Measurements from ENCODE around the gene ARL14EPL. TPM values are rescaled to one million over a fixed set of nuclear protein-coding genes. Genes with fewer than 3 reads are reported as not detected.
"Not testable (repeated sequence)": the region's sequence is repeated elsewhere in the genome, so short reads cannot be mapped to it uniquely, and the experiment has no call there.

Gene ARL14EPL
- total RNA-seq, 1 donor from 2014 or later, result not detected

- intact Hi-C loops (cut with micrococcal nuclease), result no loop called here
These were observed 14.0 kb downstream of the ARL14EPL start for GRCh38 chr5:116046261-116046660.

- intact Hi-C loops (cut with micrococcal nuclease), result no loop called here
These were observed 14.6 kb downstream of the ARL14EPL start for GRCh38 chr5:116046823-116047222.

- intact Hi-C loops (cut with micrococcal nuclease), result no loop called here
These were observed 26.2 kb downstream of the ARL14EPL start for GRCh38 chr5:116058346-116058936.

GRCh38 chr5:116062352-116062751 is 30.1 kb downstream of the ARL14EPL start:
- intact Hi-C loops (cut with micrococcal nuclease), result no loop called here

- intact Hi-C loops (cut with micrococcal nuclease), result no loop called here
These were observed 31.7 kb downstream of the ARL14EPL start for GRCh38 chr5:116063950-116064349.

GRCh38 chr5:116068028-116068632 is 35.9 kb downstream of the ARL14EPL start:
- intact Hi-C loops (cut with micrococcal nuclease), result loop anchor here (1.0 to 5.0 kb wide), 8 partner anchors 17 to 759 kb away; partner anchors contain the start of genes COMMD10 and TMED7

- intact Hi-C loops (cut with micrococcal nuclease), result loop anchor here (1.0 kb wide), 1 partner anchor 10 kb away; no protein-coding TSS in a partner anchor
These were observed 38.9 kb downstream of the ARL14EPL start for GRCh38 chr5:116071211-116071610.

- intact Hi-C loops (cut with micrococcal nuclease), result no loop called here
These were observed 43.0 kb downstream of the ARL14EPL start for GRCh38 chr5:116075191-116075831.

GRCh38 chr5:116076496-116076895 is 44.2 kb downstream of the ARL14EPL start:
- intact Hi-C loops (cut with micrococcal nuclease), result no loop called here

- intact Hi-C loops (cut with micrococcal nuclease), result no loop called here
These were observed 45.9 kb downstream of the ARL14EPL start for GRCh38 chr5:116078199-116078598.

- intact Hi-C loops (cut with micrococcal nuclease), result loop anchor here (2.0 kb wide), 1 partner anchor 821 kb away; the partner anchor contains the start of gene PGGT1B
These were observed 52.0 kb downstream of the ARL14EPL start for GRCh38 chr5:116084287-116084691.

GRCh38 chr5:116084871-116085715 is 52.8 kb downstream of the ARL14EPL start, which contains the start of gene COMMD10:
Gene COMMD10, plus strand, starts transcription at chr5:116085025.
- intact Hi-C loops (cut with micrococcal nuclease), result loop anchor here (1.0 to 5.0 kb wide), 6 partner anchors 17 to 913 kb away; partner anchors contain the start of genes AP3S1, ATG12, FEM1C and PGGT1B

GRCh38 chr5:116086309-116086708 is 54.0 kb downstream of the ARL14EPL start:
- intact Hi-C loops (cut with micrococcal nuclease), result loop anchor here (5.0 kb wide), 1 partner anchor 914 kb away; no protein-coding TSS in a partner anchor

GRCh38 chr5:116088062-116088461 is 55.8 kb downstream of the ARL14EPL start:
- intact Hi-C loops (cut with micrococcal nuclease), result loop anchor here (5.0 kb wide), 1 partner anchor 916 kb away; no protein-coding TSS in a partner anchor

- intact Hi-C loops (cut with micrococcal nuclease), result no loop called here
These were observed 58.0 kb downstream of the ARL14EPL start for GRCh38 chr5:116090302-116090701.

GRCh38 chr5:116091416-116091815 is 59.1 kb downstream of the ARL14EPL start:
- intact Hi-C loops (cut with micrococcal nuclease), result no loop called here

GRCh38 chr5:116097301-116097700 is 65.0 kb downstream of the ARL14EPL start:
- intact Hi-C loops (cut with micrococcal nuclease), result no loop called here

GRCh38 chr5:116098998-116099397 is 66.7 kb downstream of the ARL14EPL start:
- intact Hi-C loops (cut with micrococcal nuclease), result no loop called here

GRCh38 chr5:116104941-116105340 is 72.7 kb downstream of the ARL14EPL start:
- intact Hi-C loops (cut with micrococcal nuclease), result not testable (repeated sequence)
